NT2/D1 (cell line): ENCODE results near the gene TERT.

Source experiments
- DNase-seq: peaks from one replicate; pipeline ENCODE4 v3.0.0-alpha.2; 2011; ENCODE audit warnings: low read depth, low spot score
- H3K27me3 ChIP-seq: 2 replicates; pipeline ENCODE4 v1.6.0; 2011; ENCODE audit warnings: mild to moderate bottlenecking; ENCODE audit not compliant: insufficient read length, insufficient read depth
- H3K36me3 ChIP-seq: 2 replicates; pipeline ENCODE4 v1.6.1; 2011; ENCODE audit warnings: mild to moderate bottlenecking, low read length, mixed read lengths; ENCODE audit not compliant: insufficient read depth, insufficient read length
- H3K4me1 ChIP-seq: 2 replicates; pipeline ENCODE4 v1.5.1; 2011; ENCODE audit not compliant: insufficient read depth, insufficient read length
- H3K4me3 ChIP-seq: 2 replicates; pipeline ENCODE4 v1.5.1; 2011; ENCODE audit warnings: low read depth; ENCODE audit not compliant: insufficient read length
- H3K9ac ChIP-seq: 2 replicates; pipeline ENCODE4 v1.6.0; 2011; ENCODE audit warnings: low read depth; ENCODE audit not compliant: insufficient read length
- H3K9me3 ChIP-seq: 2 replicates; pipeline ENCODE4 v1.5.1; 2011; ENCODE audit warnings: mild to moderate bottlenecking, low read length; ENCODE audit not compliant: insufficient read depth
- SUZ12 ChIP-seq: IDR thresholded peaks from 2 replicates; pipeline ENCODE4 v1.6.1; 2011; ENCODE audit not compliant: insufficient read length, insufficient read depth; ENCODE audit errors: extremely low read depth
- YY1 ChIP-seq: IDR thresholded peaks from 2 replicates; pipeline ENCODE4 v1.6.1; 2011; ENCODE audit not compliant: insufficient read length, insufficient read depth
- ZNF274 ChIP-seq: IDR thresholded peaks from 2 replicates; pipeline ENCODE4 v1.6.1; 2011; ENCODE audit warnings: mild to moderate bottlenecking, low read depth, low read length

The TERT gene

GRCh38 chr5:1312206-1312605, 17.3 kb upstream of the TERT start:
- no peak overlapping the region for H3K4me3 ChIP-seq
- TF ChIP-seq YY1 (no peak), SUZ12 (no peak), ZNF274 (no peak)
- H3K27me3 ChIP-seq = no peaks in the 10 kb centered on the region
- H3K9me3 ChIP-seq = peaks cover 9% of the 10 kb centered on the region; the same call in 1 of the 2 replicates
- H3K36me3 ChIP-seq = peaks cover 3% of the 10 kb centered on the region
- peaks cover 8% of the 10 kb centered on the region for H3K4me1 ChIP-seq
- DNase-seq = no peak
- no peak overlapping the region for H3K9ac ChIP-seq

GRCh38 chr5:1311439-1312055, 16.7 kb upstream of the TERT start:
- TF ChIP-seq ZNF274 (no peak), SUZ12 (no peak), YY1 (no peak)
- no peak for DNase-seq
- Histone ChIP-seq H3K36me3 (peaks cover 3% of the 10 kb centered on the region), H3K9me3 (peaks cover 9% of the 10 kb centered on the region; the same call in 1 of the 2 replicates), H3K4me1 (peaks cover 8% of the 10 kb centered on the region), H3K4me3 (no peak overlapping the region), H3K9ac (no peak overlapping the region), H3K27me3 (no peaks in the 10 kb centered on the region)

- no peaks in the 10 kb centered on the region for H3K27me3 ChIP-seq
- no peak for DNase-seq
- no peak overlapping the region for H3K4me3 ChIP-seq
- no peaks in the 10 kb centered on the region for H3K36me3 ChIP-seq
- TF ChIP-seq ZNF274 (no peak), YY1 (no peak), SUZ12 (no peak)
- no peak overlapping the region for H3K9ac ChIP-seq
- no peaks in the 10 kb centered on the region for H3K4me1 ChIP-seq
- peaks cover 9% of the 10 kb centered on the region; the same call in 1 of the 2 replicates for H3K9me3 ChIP-seq
Measured at GRCh38 chr5:1310118-1310517, 15.2 kb upstream of the TERT start.

- Histone ChIP-seq H3K36me3 (no peaks in the 10 kb centered on the region), H3K9me3 (no peaks in the 10 kb centered on the region), H3K27me3 (no peaks in the 10 kb centered on the region), H3K4me1 (no peaks in the 10 kb centered on the region), H3K9ac (no peak overlapping the region), H3K4me3 (no peak overlapping the region)
- TF ChIP-seq YY1 (no peak), ZNF274 (no peak), SUZ12 (no peak)
- no peak for DNase-seq
Measured at GRCh38 chr5:1304033-1304432, 9.2 kb upstream of the TERT start.

GRCh38 chr5:1302258-1302657, 7.4 kb upstream of the TERT start:
- Histone ChIP-seq H3K27me3 (no peaks in the 10 kb centered on the region), H3K9me3 (no peaks in the 10 kb centered on the region), H3K36me3 (no peaks in the 10 kb centered on the region)

GRCh38 chr5:1300581-1301083, 5.8 kb upstream of the TERT start:
- Histone ChIP-seq H3K9ac (no peak overlapping the region), H3K4me3 (no peak overlapping the region), H3K27me3 (peaks cover 7% of the 10 kb centered on the region), H3K36me3 (no peaks in the 10 kb centered on the region), H3K4me1 (no peaks in the 10 kb centered on the region), H3K9me3 (no peaks in the 10 kb centered on the region)
- no peak for TF ChIP-seq YY1
- TF ChIP-seq ZNF274 = no peak
- no peak for TF ChIP-seq SUZ12
- no peak for DNase-seq

More at GRCh38 chr5:1302258-1302657, 7.4 kb upstream of the TERT start:
- H3K4me1 ChIP-seq = no peaks in the 10 kb centered on the region
- TF ChIP-seq SUZ12 = no peak
- TF ChIP-seq ZNF274 = no peak
- H3K4me3 ChIP-seq = no peak overlapping the region
- no peak overlapping the region for H3K9ac ChIP-seq
- DNase-seq = no peak

- H3K27me3 ChIP-seq = peaks cover 11% of the 10 kb centered on the region
- TF ChIP-seq YY1 (no peak), SUZ12 (no peak), ZNF274 (no peak)
- no peak overlapping the region for H3K9ac ChIP-seq
- no peaks in the 10 kb centered on the region for H3K36me3 ChIP-seq
- DNase-seq = no peak
- H3K9me3 ChIP-seq = no peaks in the 10 kb centered on the region
- H3K4me1 ChIP-seq = no peaks in the 10 kb centered on the region
- no peak overlapping the region for H3K4me3 ChIP-seq
Measured at GRCh38 chr5:1299961-1300360, 5.1 kb upstream of the TERT start.

GRCh38 chr5:1299511-1299850, 4.6 kb upstream of the TERT start:
- DNase-seq = no peak
- Histone ChIP-seq H3K9me3 (no peaks in the 10 kb centered on the region), H3K36me3 (no peaks in the 10 kb centered on the region), H3K4me1 (no peaks in the 10 kb centered on the region), H3K27me3 (peaks cover 11% of the 10 kb centered on the region), H3K9ac (no peak overlapping the region), H3K4me3 (no peak overlapping the region)
- TF ChIP-seq SUZ12 (no peak), YY1 (no peak), ZNF274 (no peak)
